ENCODE measurements around the gene GCHFR. TPM values are rescaled to one million over a fixed set of nuclear protein-coding genes. Genes with fewer than 3 reads are reported as not detected.

GCHFR gene
- total RNA-seq, 1 donor from 2014 or later = 7.4 TPM

- DNase-seq (ENCODE audit: low spot score) = no peak
Observed at GRCh38 chr15:40775740-40776536, 12.1 kb downstream of the GCHFR start.

GRCh38 chr15:40776537-40777141 is 12.8 kb downstream of the GCHFR start:
- peak; percentile 74 for DNase-seq (ENCODE audit: low spot score)

GRCh38 chr15:40782609-40783227 is 18.9 kb downstream of the GCHFR start:
- DNase-seq (ENCODE audit: low spot score) = peak; percentile 78

- no peak for DNase-seq (ENCODE audit: low spot score)
Observed at GRCh38 chr15:40785164-40785563, 21.3 kb downstream of the GCHFR start.

GRCh38 chr15:40785814-40786213 is 21.9 kb downstream of the GCHFR start:
- no peak for DNase-seq (ENCODE audit: low spot score)

- peak; percentile 85 for DNase-seq (ENCODE audit: low spot score)
Observed at GRCh38 chr15:40787344-40787841, 23.5 kb downstream of the GCHFR start.

GRCh38 chr15:40787991-40788390 is 24.1 kb downstream of the GCHFR start:
- no peak for DNase-seq (ENCODE audit: low spot score)

GRCh38 chr15:40789119-40789518 is 25.3 kb downstream of the GCHFR start:
- no peak for DNase-seq (ENCODE audit: low spot score)

GRCh38 chr15:40789999-40790398 is 26.1 kb downstream of the GCHFR start:
- DNase-seq (ENCODE audit: low spot score) = no peak

- no peak for DNase-seq (ENCODE audit: low spot score)
Observed at GRCh38 chr15:40790718-40791117, 26.9 kb downstream of the GCHFR start.

GRCh38 chr15:40792394-40792793 is 28.5 kb downstream of the GCHFR start:
- DNase-seq (ENCODE audit: low spot score) = no peak

- no peak for DNase-seq (ENCODE audit: low spot score)
Observed at GRCh38 chr15:40793216-40793989, 29.5 kb downstream of the GCHFR start.

GRCh38 chr15:40796041-40796440 is 32.2 kb downstream of the GCHFR start:
- no peak for DNase-seq (ENCODE audit: low spot score)

GRCh38 chr15:40796512-40796911 is 32.6 kb downstream of the GCHFR start:
- DNase-seq (ENCODE audit: low spot score) = no peak

GRCh38 chr15:40799523-40799922 is 35.7 kb downstream of the GCHFR start:
- DNase-seq (ENCODE audit: low spot score) = no peak

- no peak for DNase-seq (ENCODE audit: low spot score)
Observed at GRCh38 chr15:40803076-40803475, 39.2 kb downstream of the GCHFR start.

GRCh38 chr15:40803688-40804087 is 39.8 kb downstream of the GCHFR start:
- no peak for DNase-seq (ENCODE audit: low spot score)

GRCh38 chr15:40806672-40807027 is 42.8 kb downstream of the GCHFR start:
- no peak for DNase-seq (ENCODE audit: low spot score)

GRCh38 chr15:40807028-40807887 is 43.4 kb downstream of the GCHFR start, which contains the start of the genes DNAJC17 and ZFYVE19:
Gene DNAJC17, minus strand, starts transcription at chr15:40807473. Its CDS starts 27 bp downstream, at chr15:40807446.
Gene ZFYVE19, plus strand, starts transcription at chr15:40807089. Its CDS starts 501 bp downstream, at chr15:40807590.
- DNase-seq (ENCODE audit: low spot score) = peak; percentile 96

GRCh38 chr15:40807888-40808461 is 44.1 kb downstream of the GCHFR start:
- DNase-seq (ENCODE audit: low spot score) = no peak
